ENCODE results near the gene TKT.

The TKT gene

GRCh38 chr3:53224026-53224425 is 31.8 kb downstream of the TKT start:
- no peak overlapping the region for H3K4me3 ChIP-seq (replicated peaks; ENCODE audit: insufficient read depth, low read length)
- H3K27ac ChIP-seq (replicated peaks), result no peak overlapping the region
- no peaks in the 10 kb centered on the region for H3K27me3 ChIP-seq (ENCODE audit: insufficient read depth, poor library complexity, severe bottlenecking)
- no peak for TF ChIP-seq GABPA (IDR thresholded peaks at IDR 0.05; ENCODE audit: low read depth)
- TF ChIP-seq REST (IDR thresholded peaks at IDR 0.05; ENCODE audit: insufficient replicate concordance, low read depth), result no peak
- no peak for TF ChIP-seq CTCF (IDR thresholded peaks at IDR 0.05; ENCODE audit: insufficient read depth, low read length)
- no peak for TF ChIP-seq SPI1 (IDR thresholded peaks at IDR 0.05; ENCODE audit: borderline replicate concordance, low read depth)
- no peak for DNase-seq (ENCODE audit: low read depth in 1 of 2, low spot score in 1 of 2)

GRCh38 chr3:53223541-53223966 is 32.3 kb downstream of the TKT start:
- Histone ChIP-seq H3K27me3 (ENCODE audit: insufficient read depth, poor library complexity, severe bottlenecking) (no peaks in the 10 kb centered on the region), H3K27ac (replicated peaks) (no peak overlapping the region), H3K4me3 (replicated peaks; ENCODE audit: insufficient read depth, low read length) (no peak overlapping the region)
- no peak for DNase-seq (ENCODE audit: low read depth in 1 of 2, low spot score in 1 of 2)
- TF ChIP-seq POLR2AphosphoS5 (IDR thresholded peaks at IDR 0.05; ENCODE audit: low read depth) (peak; percentile 56; the same call in 1 of the 2 replicates), SPI1 (IDR thresholded peaks at IDR 0.05; ENCODE audit: borderline replicate concordance, low read depth) (no peak)

- TF ChIP-seq SPI1 (IDR thresholded peaks at IDR 0.05; ENCODE audit: borderline replicate concordance, low read depth) (no peak), REST (IDR thresholded peaks at IDR 0.05; ENCODE audit: insufficient replicate concordance, low read depth) (no peak), GABPA (IDR thresholded peaks at IDR 0.05; ENCODE audit: low read depth) (no peak), POLR2AphosphoS5 (IDR thresholded peaks at IDR 0.05; ENCODE audit: low read depth) (no peak), CTCF (IDR thresholded peaks at IDR 0.05; ENCODE audit: insufficient read depth, low read length) (no peak)
- Histone ChIP-seq H3K27me3 (ENCODE audit: insufficient read depth, poor library complexity, severe bottlenecking) (no peaks in the 10 kb centered on the region), H3K27ac (replicated peaks) (no peak overlapping the region)
Measured at GRCh38 chr3:53223025-53223424, 32.8 kb downstream of the TKT start.

GRCh38 chr3:53222183-53222901 is 33.5 kb downstream of the TKT start:
- Histone ChIP-seq H3K27me3 (ENCODE audit: insufficient read depth, poor library complexity, severe bottlenecking) (no peaks in the 10 kb centered on the region), H3K4me3 (replicated peaks; ENCODE audit: insufficient read depth, low read length) (no peak overlapping the region), H3K27ac (replicated peaks) (no peak overlapping the region)
- TF ChIP-seq SPI1 (IDR thresholded peaks at IDR 0.05; ENCODE audit: borderline replicate concordance, low read depth) (no peak), POLR2AphosphoS5 (IDR thresholded peaks at IDR 0.05; ENCODE audit: low read depth) (peak; percentile 56; the same call in 1 of the 2 replicates)
- DNase-seq (ENCODE audit: low read depth in 1 of 2, low spot score in 1 of 2), result no peak

More at GRCh38 chr3:53223025-53223424, 32.8 kb downstream of the TKT start:
- no peak for DNase-seq (ENCODE audit: low read depth in 1 of 2, low spot score in 1 of 2)
- H3K4me3 ChIP-seq (replicated peaks; ENCODE audit: insufficient read depth, low read length), result no peak overlapping the region

- Histone ChIP-seq H3K27ac (replicated peaks) (no peak overlapping the region), H3K4me3 (replicated peaks; ENCODE audit: insufficient read depth, low read length) (no peak overlapping the region), H3K27me3 (ENCODE audit: insufficient read depth, poor library complexity, severe bottlenecking) (no peaks in the 10 kb centered on the region)
- DNase-seq (ENCODE audit: low read depth in 1 of 2, low spot score in 1 of 2), result no peak
- TF ChIP-seq REST (IDR thresholded peaks at IDR 0.05; ENCODE audit: insufficient replicate concordance, low read depth), result no peak
- no peak for TF ChIP-seq SPI1 (IDR thresholded peaks at IDR 0.05; ENCODE audit: borderline replicate concordance, low read depth)
- no peak for TF ChIP-seq CTCF (IDR thresholded peaks at IDR 0.05; ENCODE audit: insufficient read depth, low read length)
- TF ChIP-seq POLR2AphosphoS5 (IDR thresholded peaks at IDR 0.05; ENCODE audit: low read depth), result no peak
- no peak for TF ChIP-seq GABPA (IDR thresholded peaks at IDR 0.05; ENCODE audit: low read depth)
Measured at GRCh38 chr3:53221827-53222182, 34.0 kb downstream of the TKT start.

All from HL-60 (cell line).